HepG2 (cell line): ENCODE data around the gene TPRG1L. TPM values are rescaled to one million over a fixed set of nuclear protein-coding genes. Genes with fewer than 3 reads are reported as not detected.

ENCODE experiments used
- SRSF9 ChIP-seq: fragments of 200-400 bp; formaldehyde crosslinking; IDR thresholded peaks from 2 replicates; pipeline ENCODE4 v1.6.1; 2018; ENCODE audit warnings: borderline replicate concordance, mild to moderate bottlenecking, low read depth, low read length; ENCODE audit not compliant: insufficient read depth, poor library complexity, severe bottlenecking
- ZFP82 ChIP-seq: sonication (generic); formaldehyde crosslinking; IDR thresholded peaks from 2 replicates; pipeline ENCODE4 v1.5.1; 2020; ENCODE audit warnings: mild to moderate bottlenecking, missing genetic modification reagents, borderline replicate concordance
- ZNF329 ChIP-seq: sonication (generic); formaldehyde crosslinking; IDR thresholded peaks from 2 replicates; pipeline ENCODE4 v1.9.0; 2021; ENCODE audit warnings: low read depth, mild to moderate bottlenecking, missing genetic modification reagents
- ZNF557 ChIP-seq: sonication (generic); formaldehyde crosslinking; IDR thresholded peaks from 2 replicates; pipeline ENCODE4 v1.4.0; 2020; ENCODE audit warnings: missing genetic modification reagents
- polyA plus RNA-seq, 8 experiments: library from polyadenylated mRNA; depleted of rRNA in 3 of 8; stranded (reverse) in 7 of 8; unstranded in 1 of 8; fragments of >200 nt; fragmentation: Illumina TruSeq in 4 of 8; extraction: Trizol in 4 of 8; gene quantifications; 2 replicates each; pipeline versions ENCODE4 v1.2.1 to v1.2.3, GENCODE V29; 2011 to 2016; ENCODE audit warnings: low read depth in 4 of 8, missing spikeins in 1 of 8, mixed read lengths in 1 of 8; ENCODE audit not compliant: insufficient read depth in 1 of 8
- total RNA-seq, 5 experiments: library from RNA; depleted of rRNA; stranded (reverse); fragments of >200 nt; fragmentation: Illumina TruSeq; extraction: Trizol; gene quantifications; 2 replicates each; pipeline ENCODE4 v1.2.3, GENCODE V29; 2016; ENCODE audit warnings: low read depth in 1 of 5
- TF ChIP-seq, protein P1 (sequence below): sonication (generic); formaldehyde crosslinking; IDR thresholded peaks from 2 replicates; pipeline ENCODE4 v1.4.0; 2020; ENCODE audit warnings: missing genetic modification reagents
- TF ChIP-seq, protein P2 (sequence below): sonication (generic); formaldehyde crosslinking; IDR thresholded peaks from 2 replicates; pipeline ENCODE4 v1.9.0; 2021; ENCODE audit warnings: missing genetic modification reagents, borderline replicate concordance
- TF ChIP-seq, protein P3 (sequence below): sonication (generic); formaldehyde crosslinking; IDR thresholded peaks from 2 replicates; pipeline ENCODE4 v1.4.0; 2020; ENCODE audit warnings: low read depth, mild to moderate bottlenecking, missing genetic modification reagents
- TF ChIP-seq, protein P4 (sequence below): sonication (generic); formaldehyde crosslinking; IDR thresholded peaks from 2 replicates; pipeline ENCODE4 v1.5.0; 2020; ENCODE audit warnings: mild to moderate bottlenecking, missing genetic modification reagents, borderline replicate concordance

The TPRG1L gene
- total and polyA plus RNA-seq, 2 of the 13 experiments (the other 11 are each of a cell fraction or from before 2014, with no cell fraction given), result 21.3 to 37.4 TPM

DNA sequence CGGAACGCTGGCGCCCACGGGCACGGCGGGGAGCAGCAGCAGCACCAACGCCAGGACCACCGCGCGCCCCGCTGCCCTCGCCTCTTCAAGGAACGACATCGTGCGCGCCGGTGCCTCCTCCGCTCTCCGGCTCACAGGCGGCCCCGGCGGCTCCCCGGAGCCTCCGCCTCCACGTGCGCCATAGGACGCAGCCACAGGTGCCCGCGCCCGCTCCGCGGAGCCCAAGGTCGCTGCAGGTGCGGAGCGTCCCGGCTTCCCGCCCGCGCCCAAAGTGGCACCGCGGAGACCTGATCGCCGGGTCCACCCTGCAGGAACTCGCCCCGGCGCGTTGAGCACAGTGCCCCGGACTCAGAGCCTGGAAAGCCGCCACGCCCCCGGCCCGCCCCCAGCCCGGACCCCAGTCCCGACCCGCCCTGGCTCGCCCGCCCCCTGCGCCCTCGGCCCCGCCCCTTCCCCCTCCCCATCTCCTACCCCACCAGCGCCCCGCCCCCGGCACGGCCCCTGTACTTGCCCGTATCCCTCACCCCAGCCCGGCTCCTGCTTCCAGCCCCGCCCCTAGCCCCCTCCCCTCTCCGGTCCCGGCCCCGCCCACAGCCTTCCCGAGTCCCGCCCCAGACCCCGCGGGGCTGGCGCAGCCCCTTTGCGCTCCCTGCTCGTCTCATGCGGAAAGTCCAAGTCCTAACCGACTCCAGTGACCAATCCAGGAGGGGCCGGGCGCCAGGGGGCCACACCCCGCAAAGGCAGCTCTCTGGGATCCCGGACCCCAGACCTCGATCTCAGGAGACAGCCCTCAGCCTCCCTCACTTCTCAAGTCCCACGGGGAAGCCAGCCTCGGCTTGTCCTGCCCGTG lies 13.4 kb upstream of the TPRG1L start, which contains the start of gene MEGF6 (continued):
- TF ChIP-seq, protein P1, sequence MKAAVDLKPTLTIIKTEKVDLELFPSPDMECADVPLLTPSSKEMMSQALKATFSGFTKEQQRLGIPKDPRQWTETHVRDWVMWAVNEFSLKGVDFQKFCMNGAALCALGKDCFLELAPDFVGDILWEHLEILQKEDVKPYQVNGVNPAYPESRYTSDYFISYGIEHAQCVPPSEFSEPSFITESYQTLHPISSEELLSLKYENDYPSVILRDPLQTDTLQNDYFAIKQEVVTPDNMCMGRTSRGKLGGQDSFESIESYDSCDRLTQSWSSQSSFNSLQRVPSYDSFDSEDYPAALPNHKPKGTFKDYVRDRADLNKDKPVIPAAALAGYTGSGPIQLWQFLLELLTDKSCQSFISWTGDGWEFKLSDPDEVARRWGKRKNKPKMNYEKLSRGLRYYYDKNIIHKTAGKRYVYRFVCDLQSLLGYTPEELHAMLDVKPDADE, result no peak
- TF ChIP-seq ZNF557 (CRISPR knock-in tag), result no peak
- TF ChIP-seq, protein P2, sequence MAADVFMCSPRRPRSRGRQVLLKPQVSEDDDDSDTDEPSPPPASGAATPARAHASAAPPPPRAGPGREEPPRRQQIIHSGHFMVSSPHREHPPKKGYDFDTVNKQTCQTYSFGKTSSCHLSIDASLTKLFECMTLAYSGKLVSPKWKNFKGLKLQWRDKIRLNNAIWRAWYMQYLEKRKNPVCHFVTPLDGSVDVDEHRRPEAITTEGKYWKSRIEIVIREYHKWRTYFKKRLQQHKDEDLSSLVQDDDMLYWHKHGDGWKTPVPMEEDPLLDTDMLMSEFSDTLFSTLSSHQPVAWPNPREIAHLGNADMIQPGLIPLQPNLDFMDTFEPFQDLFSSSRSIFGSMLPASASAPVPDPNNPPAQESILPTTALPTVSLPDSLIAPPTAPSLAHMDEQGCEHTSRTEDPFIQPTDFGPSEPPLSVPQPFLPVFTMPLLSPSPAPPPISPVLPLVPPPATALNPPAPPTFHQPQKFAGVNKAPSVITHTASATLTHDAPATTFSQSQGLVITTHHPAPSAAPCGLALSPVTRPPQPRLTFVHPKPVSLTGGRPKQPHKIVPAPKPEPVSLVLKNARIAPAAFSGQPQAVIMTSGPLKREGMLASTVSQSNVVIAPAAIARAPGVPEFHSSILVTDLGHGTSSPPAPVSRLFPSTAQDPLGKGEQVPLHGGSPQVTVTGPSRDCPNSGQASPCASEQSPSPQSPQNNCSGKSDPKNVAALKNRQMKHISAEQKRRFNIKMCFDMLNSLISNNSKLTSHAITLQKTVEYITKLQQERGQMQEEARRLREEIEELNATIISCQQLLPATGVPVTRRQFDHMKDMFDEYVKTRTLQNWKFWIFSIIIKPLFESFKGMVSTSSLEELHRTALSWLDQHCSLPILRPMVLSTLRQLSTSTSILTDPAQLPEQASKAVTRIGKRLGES (CRISPR knock-in tag), result no peak
- TF ChIP-seq ZNF329, result no peak
- TF ChIP-seq ZFP82 (CRISPR knock-in tag), result no peak
- TF ChIP-seq SRSF9, result no peak
- TF ChIP-seq, protein P3, sequence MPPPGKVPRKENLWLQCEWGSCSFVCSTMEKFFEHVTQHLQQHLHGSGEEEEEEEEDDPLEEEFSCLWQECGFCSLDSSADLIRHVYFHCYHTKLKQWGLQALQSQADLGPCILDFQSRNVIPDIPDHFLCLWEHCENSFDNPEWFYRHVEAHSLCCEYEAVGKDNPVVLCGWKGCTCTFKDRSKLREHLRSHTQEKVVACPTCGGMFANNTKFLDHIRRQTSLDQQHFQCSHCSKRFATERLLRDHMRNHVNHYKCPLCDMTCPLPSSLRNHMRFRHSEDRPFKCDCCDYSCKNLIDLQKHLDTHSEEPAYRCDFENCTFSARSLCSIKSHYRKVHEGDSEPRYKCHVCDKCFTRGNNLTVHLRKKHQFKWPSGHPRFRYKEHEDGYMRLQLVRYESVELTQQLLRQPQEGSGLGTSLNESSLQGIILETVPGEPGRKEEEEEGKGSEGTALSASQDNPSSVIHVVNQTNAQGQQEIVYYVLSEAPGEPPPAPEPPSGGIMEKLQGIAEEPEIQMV, result no peak
- TF ChIP-seq, protein P4, sequence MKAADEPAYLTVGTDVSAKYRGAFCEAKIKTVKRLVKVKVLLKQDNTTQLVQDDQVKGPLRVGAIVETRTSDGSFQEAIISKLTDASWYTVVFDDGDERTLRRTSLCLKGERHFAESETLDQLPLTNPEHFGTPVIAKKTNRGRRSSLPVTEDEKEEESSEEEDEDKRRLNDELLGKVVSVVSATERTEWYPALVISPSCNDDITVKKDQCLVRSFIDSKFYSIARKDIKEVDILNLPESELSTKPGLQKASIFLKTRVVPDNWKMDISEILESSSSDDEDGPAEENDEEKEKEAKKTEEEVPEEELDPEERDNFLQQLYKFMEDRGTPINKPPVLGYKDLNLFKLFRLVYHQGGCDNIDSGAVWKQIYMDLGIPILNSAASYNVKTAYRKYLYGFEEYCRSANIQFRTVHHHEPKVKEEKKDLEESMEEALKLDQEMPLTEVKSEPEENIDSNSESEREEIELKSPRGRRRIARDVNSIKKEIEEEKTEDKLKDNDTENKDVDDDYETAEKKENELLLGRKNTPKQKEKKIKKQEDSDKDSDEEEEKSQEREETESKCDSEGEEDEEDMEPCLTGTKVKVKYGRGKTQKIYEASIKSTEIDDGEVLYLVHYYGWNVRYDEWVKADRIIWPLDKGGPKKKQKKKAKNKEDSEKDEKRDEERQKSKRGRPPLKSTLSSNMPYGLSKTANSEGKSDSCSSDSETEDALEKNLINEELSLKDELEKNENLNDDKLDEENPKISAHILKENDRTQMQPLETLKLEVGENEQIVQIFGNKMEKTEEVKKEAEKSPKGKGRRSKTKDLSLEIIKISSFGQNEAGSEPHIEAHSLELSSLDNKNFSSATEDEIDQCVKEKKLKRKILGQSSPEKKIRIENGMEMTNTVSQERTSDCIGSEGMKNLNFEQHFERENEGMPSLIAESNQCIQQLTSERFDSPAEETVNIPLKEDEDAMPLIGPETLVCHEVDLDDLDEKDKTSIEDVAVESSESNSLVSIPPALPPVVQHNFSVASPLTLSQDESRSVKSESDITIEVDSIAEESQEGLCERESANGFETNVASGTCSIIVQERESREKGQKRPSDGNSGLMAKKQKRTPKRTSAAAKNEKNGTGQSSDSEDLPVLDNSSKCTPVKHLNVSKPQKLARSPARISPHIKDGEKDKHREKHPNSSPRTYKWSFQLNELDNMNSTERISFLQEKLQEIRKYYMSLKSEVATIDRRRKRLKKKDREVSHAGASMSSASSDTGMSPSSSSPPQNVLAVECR (CRISPR knock-in tag), result peak; percentile 15; the same call in 1 of the 2 replicates
